Colonic mucosa (tissue), 4 donors: ENCODE results near the gene INAFM1. TPM values are rescaled to one million over a fixed set of nuclear protein-coding genes. Genes with fewer than 3 reads are reported as not detected.
"Not testable (repeated sequence)": the region's sequence is repeated elsewhere in the genome, so short reads cannot be mapped to it uniquely, and the experiment has no call there.

Experiments
- DNase-seq: peaks from one replicate; pipeline ENCODE4 v3.0.0-alpha.2; 2020
- H3K27ac ChIP-seq: fragments of 200-600 bp; one replicate; pipeline ENCODE4 v1.8.0; 2021
- H3K27me3 ChIP-seq: fragments of 200-600 bp; one replicate; pipeline ENCODE4 v1.8.0; 2021
- H3K36me3 ChIP-seq: fragments of 200-600 bp; one replicate; pipeline ENCODE4 v1.8.0; 2021
- H3K4me1 ChIP-seq: fragments of 200-600 bp; one replicate; pipeline ENCODE4 v1.8.0; 2021; ENCODE audit warnings: mild to moderate bottlenecking
- H3K4me3 ChIP-seq: fragments of 200-600 bp; one replicate; pipeline ENCODE4 v1.8.0; 2021
- H3K9ac ChIP-seq, 2 donors: one replicate each; pipeline ENCODE4 v1.7.0; 2013; ENCODE audit warnings: control low read depth in 2 of 2, low read depth in 2 of 2, low read length in 2 of 2
- H3K9me3 ChIP-seq: fragments of 200-600 bp; one replicate; pipeline ENCODE4 v1.8.0; 2021
- intact Hi-C: fragments of 100-400 bp; cut with DNase I; formaldehyde crosslinking; loops from one replicate; pipeline ENCODE4 v1.14.1; 2022
- total RNA-seq, 2 donors: library from RNA; stranded (reverse); fragmentation: NEBNext Ultra II Directional in 1 of 2; extraction: Animal tissue kit (Norgen Biotek cat#: 25700) in 1 of 2; gene quantifications; one replicate each; pipeline ENCODE4 v1.2.1, GENCODE V29; 2021
- TF ChIP-seq, protein P1 (sequence below): fragments of 200-600 bp; IDR thresholded peaks from one replicate; pipeline ENCODE4 v1.8.0; 2022; ENCODE audit warnings: antibody characterized with exemption, mild to moderate bottlenecking
- donor health status: healthy.
- donor health status: DM: no; HTN: no; CAD: no.
- donor health status: DM: no; HTN: no; CAD: no.

The INAFM1 gene
- total RNA-seq, 2 donors from 2014 or later, result 12.8 to 19.6 TPM

DNA sequence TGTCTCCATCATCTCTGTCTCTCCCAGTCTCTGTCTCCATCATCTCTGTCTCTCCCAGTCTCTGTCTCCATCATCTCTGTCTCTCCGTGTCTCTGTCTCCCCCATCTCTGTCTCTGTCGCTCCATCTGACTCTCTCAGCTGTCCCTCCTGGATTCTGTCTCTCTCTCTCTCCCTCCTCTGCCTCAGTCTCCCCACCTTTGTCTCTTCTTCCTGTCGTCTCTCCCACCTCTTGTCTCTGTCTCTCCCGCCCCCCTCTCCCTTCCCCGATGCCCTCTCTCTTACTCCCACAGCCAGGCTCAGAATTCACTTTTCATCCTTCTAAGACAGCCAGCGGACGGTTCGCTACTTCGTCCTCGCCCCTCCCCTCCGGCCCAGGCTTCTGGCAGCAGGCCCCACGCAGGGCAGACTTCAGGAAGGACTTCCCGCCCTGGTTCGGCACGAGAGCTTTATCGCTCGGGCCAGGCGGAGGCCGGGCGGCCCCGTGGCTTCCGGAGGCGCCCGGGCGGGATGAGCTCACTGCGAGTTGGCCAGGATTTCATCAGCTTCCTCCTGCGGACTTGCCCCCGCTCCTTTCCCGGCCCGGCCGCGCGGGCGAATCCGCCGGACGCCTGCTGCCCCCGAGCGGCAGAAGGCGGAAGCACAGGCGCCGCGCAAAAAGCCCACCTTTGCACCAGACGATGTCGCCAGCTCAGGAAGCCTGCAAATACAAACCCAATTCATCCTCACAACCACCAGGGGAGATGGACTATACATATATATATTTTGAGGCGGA lies 30.7 kb upstream of the INAFM1 start:
- Histone ChIP-seq H3K9ac (peak overlapping the region; percentile 57 to 78), H3K4me1 (peaks cover 5% of the 10 kb centered on the region), H3K36me3 (no peaks in the 10 kb centered on the region), H3K27me3 (peaks cover 18% of the 10 kb centered on the region), H3K9me3 (no peaks in the 10 kb centered on the region), H3K27ac (peak overlapping the region; percentile 29), H3K4me3 (peak overlapping the region; percentile 12)
- peak; percentile 90 for DNase-seq
- TF ChIP-seq, protein P1, sequence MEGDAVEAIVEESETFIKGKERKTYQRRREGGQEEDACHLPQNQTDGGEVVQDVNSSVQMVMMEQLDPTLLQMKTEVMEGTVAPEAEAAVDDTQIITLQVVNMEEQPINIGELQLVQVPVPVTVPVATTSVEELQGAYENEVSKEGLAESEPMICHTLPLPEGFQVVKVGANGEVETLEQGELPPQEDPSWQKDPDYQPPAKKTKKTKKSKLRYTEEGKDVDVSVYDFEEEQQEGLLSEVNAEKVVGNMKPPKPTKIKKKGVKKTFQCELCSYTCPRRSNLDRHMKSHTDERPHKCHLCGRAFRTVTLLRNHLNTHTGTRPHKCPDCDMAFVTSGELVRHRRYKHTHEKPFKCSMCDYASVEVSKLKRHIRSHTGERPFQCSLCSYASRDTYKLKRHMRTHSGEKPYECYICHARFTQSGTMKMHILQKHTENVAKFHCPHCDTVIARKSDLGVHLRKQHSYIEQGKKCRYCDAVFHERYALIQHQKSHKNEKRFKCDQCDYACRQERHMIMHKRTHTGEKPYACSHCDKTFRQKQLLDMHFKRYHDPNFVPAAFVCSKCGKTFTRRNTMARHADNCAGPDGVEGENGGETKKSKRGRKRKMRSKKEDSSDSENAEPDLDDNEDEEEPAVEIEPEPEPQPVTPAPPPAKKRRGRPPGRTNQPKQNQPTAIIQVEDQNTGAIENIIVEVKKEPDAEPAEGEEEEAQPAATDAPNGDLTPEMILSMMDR, result peak; percentile 96
- intact Hi-C loops, result loop anchor here (1.0 to 5.0 kb wide), 2 partner anchors 34 to 97 kb away; no protein-coding TSS in a partner anchor

DNA sequence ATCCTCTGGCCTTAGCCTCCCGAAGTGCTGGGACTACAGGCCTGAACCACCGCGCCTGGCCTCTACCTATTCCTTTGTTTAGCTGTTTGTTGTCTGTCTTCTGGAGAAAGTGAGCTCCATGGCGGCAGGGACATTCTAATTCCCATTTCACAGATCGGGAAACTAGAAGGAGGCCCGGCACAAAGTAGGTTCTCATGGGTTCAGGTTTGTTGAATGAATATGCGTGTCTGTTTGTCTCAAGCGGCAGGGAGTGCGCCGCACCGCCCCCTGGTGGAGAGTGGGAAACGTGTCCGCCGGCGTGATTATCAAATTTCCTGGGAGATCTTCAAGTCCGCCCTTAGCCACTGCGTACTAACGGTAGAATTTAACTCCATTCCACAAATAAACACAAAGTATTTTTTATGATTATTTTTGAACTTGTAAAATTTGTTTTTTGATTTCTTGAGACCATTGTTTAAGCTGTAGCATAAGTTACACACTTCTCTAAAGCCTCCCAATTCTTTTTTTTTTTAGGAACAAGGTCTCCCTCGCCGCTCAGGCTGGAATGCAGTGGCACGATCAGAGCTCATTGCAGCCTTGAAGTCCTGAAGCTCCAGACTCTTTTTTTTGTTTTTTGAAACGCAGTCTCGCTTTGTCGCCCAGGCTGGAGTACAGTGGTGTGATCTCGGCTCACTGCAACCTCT lies 27.2 kb upstream of the INAFM1 start:
- intact Hi-C loops, result no loop called here
- peak; percentile 86 for DNase-seq
- Histone ChIP-seq H3K9ac (no peak overlapping the region), H3K27me3 (no peaks in the 10 kb centered on the region), H3K9me3 (no peaks in the 10 kb centered on the region), H3K4me3 (no peak overlapping the region), H3K4me1 (peaks cover 5% of the 10 kb centered on the region), H3K36me3 (no peaks in the 10 kb centered on the region), H3K27ac (no peak overlapping the region)
- TF ChIP-seq, protein P1, result peak; percentile 96

DNA sequence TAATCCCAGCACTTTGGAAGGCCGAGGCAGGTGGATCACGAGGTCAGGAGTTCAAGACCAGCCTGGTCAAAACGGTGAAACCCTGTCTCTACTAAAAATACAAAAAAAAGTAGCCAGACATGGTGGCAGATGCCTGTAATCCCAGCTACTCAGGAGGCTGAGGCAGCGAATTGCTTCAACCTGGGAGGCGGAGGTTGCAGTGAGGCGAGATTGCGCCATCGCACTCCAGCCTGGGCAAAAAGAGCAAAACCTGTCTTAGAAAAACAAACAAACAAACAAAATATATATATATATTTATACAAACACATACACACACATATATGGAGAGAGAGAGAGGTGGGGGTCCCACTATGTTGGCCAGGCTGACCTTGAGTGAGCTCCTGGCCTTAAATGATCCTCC lies 21.7 kb upstream of the INAFM1 start:
- H3K9me3 ChIP-seq, H3K27me3 ChIP-seq, intact Hi-C loops, H3K9ac ChIP-seq, H3K36me3 ChIP-seq, H3K27ac ChIP-seq, H3K4me3 ChIP-seq, DNase-seq, H3K4me1 ChIP-seq: not testable (repeated sequence)

DNA sequence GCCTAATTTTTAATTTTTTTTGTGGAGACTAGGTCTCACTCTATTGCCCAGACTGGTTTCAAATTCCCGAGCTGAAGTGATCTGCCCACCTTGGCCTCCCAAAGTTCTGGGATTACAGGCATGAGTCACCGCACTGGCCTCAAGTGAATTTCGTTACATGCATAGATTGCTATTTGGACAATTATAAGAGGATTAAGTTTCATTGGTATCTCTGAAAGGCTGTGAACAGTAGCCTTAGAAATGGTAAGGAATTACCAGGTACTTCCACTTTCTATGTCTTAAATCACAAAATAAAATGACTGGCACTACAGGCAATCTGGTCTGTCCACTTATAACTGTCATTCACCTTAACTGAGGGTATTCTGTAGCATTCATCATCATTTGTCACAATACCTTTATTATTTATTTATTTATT lies 21.2 kb upstream of the INAFM1 start:
- Histone ChIP-seq H3K36me3 (no peaks in the 10 kb centered on the region), H3K4me1 (no peaks in the 10 kb centered on the region), H3K27me3 (no peaks in the 10 kb centered on the region), H3K4me3 (no peak overlapping the region), H3K9me3 (no peaks in the 10 kb centered on the region), H3K27ac (no peak overlapping the region), H3K9ac (no peak overlapping the region)
- DNase-seq, result no peak
- intact Hi-C loops, result no loop called here
- TF ChIP-seq, protein P1, result no peak

DNA sequence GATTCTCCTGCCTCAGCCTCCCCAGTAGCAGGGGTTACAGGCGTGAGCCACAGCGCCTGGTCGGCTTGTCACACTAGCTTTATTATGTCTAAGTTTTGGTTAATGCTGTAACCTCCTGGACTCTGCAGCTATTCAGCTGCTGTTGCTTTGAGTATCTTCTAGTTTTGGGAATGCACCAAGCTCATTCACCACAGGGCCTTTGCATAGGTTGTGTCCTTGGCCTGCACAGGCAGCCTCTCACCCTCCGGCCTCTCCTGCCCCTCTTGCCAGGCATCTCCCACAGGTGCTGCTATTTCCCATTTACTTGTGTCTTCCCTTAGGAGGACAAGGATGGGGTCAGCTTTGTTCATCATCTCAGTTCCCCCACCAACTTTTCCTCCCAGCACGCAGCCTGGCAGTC lies 20.7 kb upstream of the INAFM1 start:
- Histone ChIP-seq H3K4me3 (no peak overlapping the region), H3K27ac (no peak overlapping the region), H3K9ac (no peak overlapping the region), H3K36me3 (no peaks in the 10 kb centered on the region), H3K27me3 (no peaks in the 10 kb centered on the region), H3K4me1 (no peaks in the 10 kb centered on the region), H3K9me3 (no peaks in the 10 kb centered on the region)
- intact Hi-C loops, result no loop called here
- TF ChIP-seq, protein P1, result no peak
- no peak for DNase-seq
